GM21390 (cell line): Measurements from ENCODE around the gene C1orf53.
"Not testable (repeated sequence)": the region's sequence is repeated elsewhere in the genome, so short reads cannot be mapped to it uniquely, and the experiment has no call there.

ENCODE experiments used
- ATAC-seq: cut with Tn5 transposase; IDR thresholded peaks from one replicate; pipeline ENCODE4 v1.9.1; 2021; ENCODE audit not compliant: unreplicated experiment

The C1orf53 gene

GRCh38 chr1:197920414-197921117 lies 18.1 kb downstream of the C1orf53 start:
- ATAC-seq, result no peak

- ATAC-seq, result no peak
Measured at GRCh38 chr1:197921235-197922069, 19.0 kb downstream of the C1orf53 start.

- no peak for ATAC-seq
Measured at GRCh38 chr1:197922070-197922390, 19.6 kb downstream of the C1orf53 start.

- ATAC-seq, result no peak
Measured at GRCh38 chr1:197923038-197923437, 20.6 kb downstream of the C1orf53 start.

GRCh38 chr1:197924516-197925123 lies 22.2 kb downstream of the C1orf53 start:
- ATAC-seq, result peak; percentile 66

GRCh38 chr1:197927908-197928665 lies 25.7 kb downstream of the C1orf53 start:
- no peak for ATAC-seq

GRCh38 chr1:197928849-197929336 lies 26.5 kb downstream of the C1orf53 start:
- peak; percentile 65 for ATAC-seq

- no peak for ATAC-seq
Measured at GRCh38 chr1:197933016-197933415, 30.6 kb downstream of the C1orf53 start.

- ATAC-seq, result no peak
Measured at GRCh38 chr1:197933647-197934046, 31.2 kb downstream of the C1orf53 start.

GRCh38 chr1:197937381-197937780 lies 35.0 kb downstream of the C1orf53 start:
- no peak for ATAC-seq

GRCh38 chr1:197937892-197938291 lies 35.5 kb downstream of the C1orf53 start:
- ATAC-seq, result no peak

- ATAC-seq, result not testable (repeated sequence)
Measured at GRCh38 chr1:197939159-197939980, 36.9 kb downstream of the C1orf53 start.

GRCh38 chr1:197942042-197942441 lies 39.6 kb downstream of the C1orf53 start:
- ATAC-seq, result no peak

GRCh38 chr1:197944485-197944884 lies 42.1 kb downstream of the C1orf53 start:
- no peak for ATAC-seq

- ATAC-seq, result no peak
Measured at GRCh38 chr1:197948926-197949899, 46.8 kb downstream of the C1orf53 start.

GRCh38 chr1:197951089-197951488 lies 48.7 kb downstream of the C1orf53 start:
- ATAC-seq, result no peak

GRCh38 chr1:197951617-197952175 lies 49.3 kb downstream of the C1orf53 start:
- no peak for ATAC-seq

- ATAC-seq, result not testable (repeated sequence)
Measured at GRCh38 chr1:197953472-197953871, 51.0 kb downstream of the C1orf53 start.
